Stimulated activated CD8-positive, alpha-beta memory T cell treated with anti-CD3 and anti-CD28 coated beads, Interleukin-7, amount 100 ng/mL, for 48 hours (primary cell): ENCODE measurements around the gene GRIA4.

ENCODE experiments used
- DNase-seq, 2 donors: peaks; one replicate each; pipeline ENCODE4 v3.0.0-alpha.2; 2020; ENCODE audit warnings: low read depth in 1 of 2; ENCODE audit errors: extremely low read depth in 1 of 2

The GRIA4 gene

GRCh38 chr11:105636496-105636895 lies 26.6 kb downstream of the GRIA4 start:
- no peak for DNase-seq

DNA sequence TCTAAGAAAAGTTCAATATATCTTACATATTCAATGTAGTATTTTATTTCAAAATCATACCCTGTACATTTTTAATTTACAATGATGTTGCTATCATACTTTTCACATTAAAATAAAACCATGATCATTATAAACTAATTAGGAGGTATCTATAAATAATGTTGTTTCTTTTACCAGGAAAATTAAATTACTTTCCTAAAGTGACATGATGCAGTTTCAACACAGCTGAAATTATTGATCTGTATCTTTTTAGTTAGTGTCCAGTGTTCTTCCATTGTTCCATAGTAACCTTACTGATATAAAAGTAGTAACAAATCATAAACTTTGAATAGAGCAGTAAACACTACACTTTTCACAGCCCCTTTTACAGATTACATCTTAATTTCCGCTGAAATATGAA lies 29.7 kb downstream of the GRIA4 start:
- no peak for DNase-seq

- DNase-seq, result no peak
Observed at GRCh38 chr11:105641433-105641832, 31.6 kb downstream of the GRIA4 start.

GRCh38 chr11:105642870-105643269 lies 33.0 kb downstream of the GRIA4 start:
- no peak for DNase-seq

GRCh38 chr11:105644839-105645573 lies 35.1 kb downstream of the GRIA4 start:
- no peak for DNase-seq

DNA sequence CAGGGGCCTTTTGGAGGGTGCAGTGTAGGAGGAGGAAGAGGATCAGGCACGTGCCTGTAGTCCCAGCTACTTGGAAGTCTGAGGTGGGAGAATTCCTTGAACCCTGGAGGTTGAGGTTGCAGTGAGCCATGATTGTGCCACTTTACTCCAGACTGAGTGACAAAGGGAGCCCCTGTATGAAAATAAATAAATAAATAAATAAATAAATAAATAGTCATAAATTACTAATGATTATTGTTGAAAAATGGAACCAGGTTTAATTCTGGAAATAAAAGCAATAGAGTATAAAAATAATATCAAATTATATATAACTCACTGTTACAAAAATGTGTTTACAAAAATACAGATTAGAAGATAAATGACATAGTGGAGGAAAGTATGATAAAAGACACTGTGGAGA lies 37.9 kb downstream of the GRIA4 start:
- no peak for DNase-seq

DNA sequence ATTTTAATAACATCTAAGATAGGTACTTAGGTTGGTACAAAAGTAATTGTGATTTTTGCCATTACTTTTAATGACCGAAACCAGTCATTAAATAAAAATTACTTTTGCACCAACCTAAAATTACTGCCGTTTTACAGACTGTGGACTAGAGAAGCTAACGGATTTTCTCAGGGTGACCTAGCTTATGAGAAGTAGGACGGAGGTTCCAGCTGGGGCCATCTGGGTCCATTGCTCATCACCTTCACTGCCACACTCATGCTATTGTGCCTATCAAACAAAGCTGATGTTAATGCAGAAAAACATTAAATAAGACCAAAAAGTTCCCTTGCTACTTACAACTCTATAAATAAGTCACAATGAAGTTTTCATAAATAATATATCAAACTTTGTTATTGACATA lies 38.9 kb downstream of the GRIA4 start:
- no peak for DNase-seq

DNA sequence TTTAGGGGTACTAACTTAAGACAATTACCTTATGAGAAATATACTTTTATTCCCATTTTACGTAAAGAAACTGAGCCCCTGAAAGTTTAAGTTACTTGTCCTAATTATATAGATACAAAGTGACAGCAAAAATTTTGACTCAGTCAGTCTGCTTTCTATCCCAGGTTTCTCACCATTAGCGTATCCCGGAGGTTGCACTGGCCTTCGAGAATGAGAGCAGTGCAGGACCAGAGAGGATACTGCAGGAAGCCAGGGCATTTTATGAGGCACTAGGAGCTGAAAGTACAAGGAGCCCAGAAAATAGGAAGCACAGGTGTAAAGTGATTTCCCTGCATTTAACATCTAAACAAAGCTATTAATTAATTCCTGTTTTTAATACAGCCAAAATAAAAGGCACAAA lies 55.4 kb downstream of the GRIA4 start:
- no peak for DNase-seq

- DNase-seq, result no peak
Observed at GRCh38 chr11:105667441-105667840, 57.6 kb downstream of the GRIA4 start.

GRCh38 chr11:105670811-105671210 lies 60.9 kb downstream of the GRIA4 start:
- DNase-seq, result no peak

DNA sequence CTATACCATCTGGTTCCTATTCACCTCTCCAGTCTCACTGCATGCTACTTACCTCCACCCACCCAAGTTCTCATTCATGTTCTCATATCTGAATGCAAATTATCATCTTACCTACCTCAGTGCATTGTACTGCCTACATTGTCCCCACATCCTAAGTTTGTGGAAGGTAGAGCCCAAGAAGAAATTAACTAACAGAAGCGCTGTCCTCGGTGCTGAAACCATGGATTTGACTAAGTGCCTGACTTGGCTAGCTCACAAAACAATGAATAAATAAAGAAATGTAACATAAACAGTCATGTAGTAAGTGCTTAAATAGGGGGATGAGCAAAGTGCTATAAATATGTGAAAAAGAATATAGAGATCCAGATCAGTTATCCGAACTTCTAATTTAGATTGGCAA lies 63.2 kb downstream of the GRIA4 start:
- no peak for DNase-seq

- DNase-seq, result no peak
Observed at GRCh38 chr11:105689631-105690030, 79.8 kb downstream of the GRIA4 start.

GRCh38 chr11:105690467-105690866 lies 80.6 kb downstream of the GRIA4 start:
- no peak for DNase-seq

- no peak for DNase-seq
Observed at GRCh38 chr11:105693075-105693759, 83.3 kb downstream of the GRIA4 start.

DNA sequence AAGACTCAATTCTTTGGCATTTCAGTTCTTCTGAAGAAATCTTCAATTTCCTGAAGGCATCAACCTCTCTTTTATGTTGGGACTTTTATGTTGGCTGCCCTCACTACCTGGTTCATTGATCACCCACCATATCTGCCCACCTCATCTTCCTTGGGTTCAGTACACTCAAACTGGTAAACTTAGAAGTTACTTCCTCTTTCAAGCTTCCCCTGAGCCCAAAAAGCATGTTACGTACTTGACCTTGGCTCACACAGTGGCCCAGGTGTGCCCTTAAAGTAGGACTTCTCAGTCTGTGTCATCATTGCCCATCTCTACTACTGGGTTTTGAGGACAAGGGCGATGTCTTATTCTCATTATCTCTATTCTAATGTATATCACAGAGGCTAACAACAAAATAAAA lies 86.1 kb downstream of the GRIA4 start:
- no peak for DNase-seq

GRCh38 chr11:105697291-105697690 lies 87.4 kb downstream of the GRIA4 start:
- no peak for DNase-seq

- DNase-seq, result no peak
Observed at GRCh38 chr11:105699203-105699602, 89.3 kb downstream of the GRIA4 start.

- DNase-seq, result no peak
Observed at GRCh38 chr11:105700271-105700670, 90.4 kb downstream of the GRIA4 start.

- DNase-seq, result no peak
Observed at GRCh38 chr11:105701098-105701497, 91.2 kb downstream of the GRIA4 start.

DNA sequence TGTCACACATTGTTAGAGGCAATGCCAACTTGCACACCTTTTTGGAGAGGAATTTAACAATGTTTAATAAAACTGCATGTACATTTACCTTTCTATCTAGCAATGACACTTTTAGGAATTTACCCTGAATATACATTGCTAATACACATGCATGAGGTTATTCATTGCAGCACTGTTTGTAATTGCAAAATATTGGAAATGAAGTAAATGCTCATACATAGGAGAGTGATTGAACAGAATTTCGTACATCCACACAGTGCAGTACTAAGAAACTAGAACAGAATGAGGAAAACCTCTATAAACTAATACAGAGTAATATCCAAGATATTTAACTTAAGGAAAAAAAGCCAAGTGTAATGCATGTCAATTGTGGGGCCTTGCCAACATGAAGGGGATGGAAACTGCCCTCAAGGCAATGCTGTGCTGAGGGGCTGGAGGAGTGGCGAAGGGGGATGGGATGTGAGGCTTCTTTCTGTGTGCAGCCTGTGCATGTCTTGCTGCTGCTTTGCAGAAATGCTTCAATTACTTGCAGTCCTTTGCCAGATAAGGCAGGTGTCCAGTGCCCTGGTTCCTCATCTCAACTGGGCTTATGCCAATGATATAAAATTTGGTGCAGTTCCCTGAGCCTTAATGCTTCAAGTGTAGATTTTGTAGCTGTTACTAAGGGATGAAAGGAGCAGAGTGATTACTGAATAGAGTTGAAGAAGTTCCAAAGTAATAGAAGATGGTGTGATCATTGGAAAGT lies 96.1 kb downstream of the GRIA4 start:
- no peak for DNase-seq

DNA sequence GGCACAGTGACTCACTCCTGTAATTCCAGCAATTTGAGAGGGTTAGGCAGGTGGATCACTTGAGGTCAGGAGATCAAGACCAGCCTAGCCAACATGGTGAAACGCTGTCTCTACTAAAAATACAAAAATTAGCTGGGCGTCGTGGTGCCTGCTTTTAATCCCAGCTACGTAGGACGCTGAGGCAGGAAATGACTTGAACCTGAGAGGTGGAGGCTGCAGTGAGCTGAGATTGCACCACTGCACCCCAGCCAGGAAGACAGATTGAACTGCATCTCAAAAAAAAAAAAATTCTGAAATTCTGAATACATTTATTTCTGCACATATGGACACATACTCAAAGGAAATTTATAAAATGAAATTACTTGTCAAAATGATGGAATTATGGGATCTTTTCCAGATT lies 103.2 kb downstream of the GRIA4 start:
- DNase-seq, result no peak

DNA sequence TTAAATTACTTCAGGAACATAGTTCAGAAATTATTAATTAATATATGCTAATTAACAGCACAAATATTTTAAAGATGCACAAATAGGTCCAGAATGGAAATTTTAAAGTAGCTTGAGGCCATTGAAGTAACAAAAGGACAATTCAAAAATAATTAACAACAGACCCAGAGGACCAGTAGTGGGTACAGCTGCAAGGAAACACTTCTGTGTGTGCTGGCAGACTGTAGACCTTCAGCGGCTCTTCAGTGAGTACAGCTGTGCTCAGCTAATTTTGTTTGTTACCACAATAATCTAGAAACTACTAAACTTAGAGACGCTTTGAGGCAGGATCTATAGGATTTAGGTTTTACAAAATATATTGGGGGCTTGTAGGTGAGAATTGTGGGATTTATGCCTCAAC lies 103.8 kb downstream of the GRIA4 start:
- no peak for DNase-seq
